GM18498 (cell line): ENCODE measurements around the gene ATIC.
A peak's percentile ranks its signal among the peaks of the same experiment; 100 is the strongest.

Experiments used
- ATAC-seq: cut with Tn5 transposase; IDR thresholded peaks from one replicate; pipeline ENCODE4 v1.9.1; 2021; ENCODE audit warnings: mild to moderate bottlenecking, moderate library complexity; ENCODE audit not compliant: unreplicated experiment

ATIC gene

DNA sequence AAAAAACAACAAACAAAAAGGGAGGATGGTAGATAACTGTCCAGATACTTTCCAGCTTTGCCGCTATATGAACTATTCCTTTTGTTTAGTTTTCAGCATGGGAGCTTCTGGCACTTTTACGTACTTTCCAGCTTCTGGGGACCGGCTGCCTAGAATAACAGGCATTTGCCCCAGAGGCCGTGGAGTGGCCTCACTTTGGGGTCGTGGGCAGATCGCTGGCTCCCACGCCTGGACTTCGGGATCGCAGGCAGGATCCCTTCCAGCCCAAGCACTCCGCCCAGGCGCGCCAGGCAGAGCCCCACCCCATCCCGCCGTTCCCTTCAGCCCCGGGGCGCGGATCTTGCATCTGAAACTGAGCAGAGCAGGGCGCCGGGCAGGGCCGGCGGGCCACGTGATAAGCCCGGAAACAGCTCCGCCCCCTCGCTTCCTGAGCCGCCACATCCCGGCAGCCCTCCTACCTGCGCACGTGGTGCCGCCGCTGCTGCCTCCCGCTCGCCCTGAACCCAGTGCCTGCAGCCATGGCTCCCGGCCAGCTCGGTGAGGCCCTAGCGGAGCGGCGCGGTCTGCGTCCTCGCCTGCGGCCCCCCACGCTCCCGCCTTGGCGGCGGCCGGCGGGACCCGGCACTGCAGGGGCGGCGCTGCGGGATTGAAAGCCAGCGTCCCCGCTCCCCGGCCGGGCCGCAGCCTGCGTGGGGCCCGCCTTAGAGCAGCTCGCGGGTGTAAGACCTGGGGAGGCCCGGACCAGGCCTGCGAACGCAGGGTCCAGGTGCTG, at the start of gene ATIC:
Gene ATIC, plus strand, starts transcription at position 435 of the 772 bp plus-strand sequence. Its CDS starts 84 bp downstream, at position 519.
- ATAC-seq: peak; percentile 99

DNA sequence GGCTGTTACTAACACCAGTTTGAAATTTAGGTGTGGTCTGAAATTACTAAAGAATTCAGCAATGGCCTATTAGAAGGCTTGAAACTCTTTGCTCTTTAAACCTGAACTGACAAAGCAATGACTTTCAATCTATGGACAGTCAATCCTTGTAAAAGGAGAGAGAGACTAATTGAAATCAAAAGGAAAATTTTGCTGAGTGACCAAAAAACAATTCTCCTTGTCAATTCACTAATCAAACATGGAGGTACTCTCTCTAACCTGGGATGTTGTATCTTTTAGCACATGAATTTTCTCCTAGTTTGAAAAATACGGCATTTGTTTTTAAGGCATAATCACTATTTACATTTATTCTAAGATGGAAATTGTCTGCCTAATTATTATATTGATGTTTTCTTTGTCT, 49.6 kb upstream of the ATIC start:
- ATAC-seq: no peak

DNA sequence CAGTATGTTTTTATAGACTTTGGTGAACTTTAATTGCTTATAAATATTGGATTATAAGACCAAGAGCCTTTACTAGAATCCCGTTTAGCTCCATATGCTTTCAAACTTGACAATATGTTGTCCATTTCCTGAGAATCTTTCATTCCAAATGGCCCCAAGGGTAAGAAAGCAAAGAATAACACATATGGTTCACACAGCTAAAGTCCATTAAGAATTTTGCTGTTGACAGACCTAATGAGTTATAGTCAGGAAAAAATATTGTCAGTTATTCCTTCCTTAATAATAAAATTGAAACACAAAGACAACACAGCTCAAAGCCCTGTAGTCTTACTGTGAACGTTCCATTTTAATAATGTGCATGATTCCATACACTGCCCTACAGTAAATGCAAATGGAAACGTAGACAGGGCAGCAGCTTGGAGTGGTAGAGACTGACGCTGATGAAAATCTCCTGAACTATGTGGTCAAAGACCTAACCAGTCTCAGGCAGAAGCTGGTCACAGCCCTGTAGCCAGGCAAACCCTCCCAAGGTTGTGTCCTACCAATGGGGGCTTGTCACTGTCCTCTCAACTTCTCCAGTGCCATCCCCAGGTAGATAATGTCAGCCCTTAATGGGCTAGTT, 49.0 kb upstream of the ATIC start:
- ATAC-seq: no peak

DNA sequence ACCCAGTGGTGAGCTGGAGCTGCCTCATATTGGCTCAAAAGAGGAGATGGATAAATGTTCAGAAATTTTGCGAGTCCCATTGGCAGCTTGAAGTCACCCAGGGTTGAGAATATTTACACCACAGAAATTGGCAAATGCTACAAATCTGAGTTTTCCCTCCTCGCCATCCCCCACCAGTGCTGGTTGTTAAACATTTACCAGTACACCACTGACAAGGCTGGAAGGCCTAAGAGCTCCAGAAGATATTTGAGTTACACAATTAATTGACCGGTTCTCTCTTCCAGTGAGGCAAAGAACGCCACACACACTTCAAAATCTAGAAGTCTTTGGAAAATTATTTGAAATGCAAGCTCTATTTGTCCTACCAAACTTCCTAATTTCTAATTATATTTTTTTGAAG, 47.5 kb upstream of the ATIC start:
- ATAC-seq: no peak

DNA sequence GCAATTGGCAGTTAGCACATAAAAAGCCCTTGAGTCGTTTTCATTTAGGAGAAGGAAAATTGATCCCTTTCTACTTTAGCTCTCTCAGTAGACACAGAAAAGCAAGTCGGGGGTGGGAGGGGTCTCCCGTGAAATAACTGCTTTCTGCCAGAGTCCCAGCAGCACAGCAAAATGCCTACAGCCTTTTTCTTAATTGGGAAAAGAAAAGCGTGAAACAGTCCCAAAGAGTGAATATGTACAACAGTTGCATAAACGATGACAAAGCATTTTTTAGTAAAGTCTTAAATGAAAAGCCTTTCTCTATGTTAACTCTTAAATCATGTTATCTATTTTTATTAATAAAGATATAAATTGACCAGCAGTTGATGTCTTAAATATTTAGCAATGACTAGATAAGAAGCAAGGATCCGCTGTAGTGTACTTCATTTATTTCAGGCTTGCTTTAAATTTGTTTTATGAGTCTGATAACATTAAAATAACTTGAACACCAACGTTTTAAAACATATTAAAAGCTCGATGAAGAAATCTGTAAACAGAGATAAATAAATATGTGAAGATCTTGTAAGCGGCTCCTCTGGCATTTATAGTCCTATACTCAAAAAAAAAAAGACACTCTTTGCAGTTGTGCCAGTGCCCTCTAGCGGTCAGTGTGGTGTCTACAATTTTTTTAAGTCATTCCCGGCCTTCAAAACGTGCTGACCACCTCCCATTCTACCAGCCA, 42.3 kb upstream of the ATIC start:
- ATAC-seq: no peak

DNA sequence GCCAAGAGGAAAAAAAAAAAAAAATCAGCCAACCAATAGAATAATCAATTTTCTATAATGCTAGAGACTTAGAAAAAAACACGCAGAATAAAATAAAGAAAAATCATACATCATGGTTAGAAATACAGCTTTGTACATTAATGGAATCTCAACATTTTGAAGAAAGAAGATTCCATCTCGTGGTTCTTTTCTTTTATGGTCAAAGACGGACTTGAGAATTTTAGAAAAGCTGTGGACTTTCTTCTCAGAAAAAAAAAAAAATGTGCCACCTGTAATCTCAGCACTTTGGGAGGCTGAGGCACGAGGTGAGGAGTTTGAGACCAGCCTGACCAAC, 41.8 kb upstream of the ATIC start:
- ATAC-seq: no peak

DNA sequence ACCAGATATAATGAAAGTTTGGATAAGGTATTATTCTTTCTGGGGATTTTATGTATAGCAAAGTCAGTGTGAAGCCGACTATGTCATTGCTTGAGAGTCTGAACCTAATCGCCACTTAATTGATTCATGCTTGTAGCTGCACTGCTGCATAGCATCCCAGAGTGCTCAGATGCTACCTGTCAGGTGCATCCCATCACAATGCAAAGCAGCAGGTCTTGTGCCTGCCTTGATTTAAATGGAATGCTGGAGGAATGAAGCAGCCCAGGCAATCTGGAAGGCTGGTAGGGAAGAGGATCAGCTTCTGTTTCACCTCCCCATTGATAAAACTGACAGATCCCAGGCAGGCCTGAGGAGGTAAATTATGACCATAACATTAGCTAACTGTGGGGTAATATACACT, 40.4 kb upstream of the ATIC start:
- no peak for ATAC-seq

DNA sequence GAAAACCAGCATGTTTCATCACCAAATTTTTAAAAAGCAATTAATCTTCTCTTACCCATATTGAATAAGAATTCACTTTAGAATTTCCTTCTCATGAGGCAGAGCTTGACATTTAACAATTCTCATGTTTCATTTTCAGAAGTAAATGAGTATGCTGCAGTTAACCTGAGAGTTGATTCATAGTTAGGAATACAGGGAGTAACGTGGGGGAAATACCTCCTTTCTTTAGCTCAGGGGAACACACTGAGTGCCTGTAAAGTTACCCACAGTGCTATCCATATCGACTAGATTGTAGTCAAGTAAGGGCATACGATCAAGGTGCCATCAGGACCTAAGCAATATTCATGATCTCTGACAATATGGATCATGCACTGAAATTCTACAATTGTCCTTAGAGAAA, 38.9 kb upstream of the ATIC start:
- ATAC-seq: no peak

DNA sequence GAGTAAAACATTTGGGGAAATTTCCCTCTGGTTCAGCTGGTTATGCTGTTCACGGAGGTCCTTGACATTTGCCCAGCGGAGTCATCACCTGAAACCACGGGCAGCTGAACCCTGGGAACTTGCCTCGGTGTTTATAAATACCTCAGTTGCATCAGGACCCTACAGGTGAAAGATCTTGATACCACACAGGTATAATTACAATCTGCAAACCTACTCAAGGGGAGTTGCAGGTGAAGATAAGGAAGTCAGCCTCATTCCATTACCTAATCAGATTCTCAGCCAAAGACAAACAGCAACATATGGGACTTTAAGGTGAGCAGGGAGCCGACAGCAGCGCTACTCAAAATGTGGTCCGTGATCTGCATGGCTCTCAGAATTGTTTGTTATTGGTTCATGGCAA, 37.0 kb upstream of the ATIC start:
- no peak for ATAC-seq

DNA sequence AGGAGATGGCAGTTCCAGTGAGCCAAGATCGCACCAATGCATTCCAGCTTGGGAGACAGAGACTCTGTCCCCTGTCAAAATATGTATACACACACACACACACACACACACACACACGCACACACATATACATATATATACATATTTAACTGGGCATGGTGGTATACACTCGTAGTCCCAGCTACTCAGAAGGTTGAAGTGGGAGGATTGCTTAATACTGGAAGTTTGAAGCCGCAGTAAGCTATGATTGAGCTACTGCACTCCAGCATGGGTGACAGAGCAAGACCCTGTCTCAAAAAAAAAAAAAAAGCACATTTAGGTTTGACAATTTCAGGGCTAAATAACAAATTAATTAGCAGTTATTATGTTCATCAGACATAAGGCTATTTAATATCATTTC, 36.0 kb upstream of the ATIC start:
- no peak for ATAC-seq

DNA sequence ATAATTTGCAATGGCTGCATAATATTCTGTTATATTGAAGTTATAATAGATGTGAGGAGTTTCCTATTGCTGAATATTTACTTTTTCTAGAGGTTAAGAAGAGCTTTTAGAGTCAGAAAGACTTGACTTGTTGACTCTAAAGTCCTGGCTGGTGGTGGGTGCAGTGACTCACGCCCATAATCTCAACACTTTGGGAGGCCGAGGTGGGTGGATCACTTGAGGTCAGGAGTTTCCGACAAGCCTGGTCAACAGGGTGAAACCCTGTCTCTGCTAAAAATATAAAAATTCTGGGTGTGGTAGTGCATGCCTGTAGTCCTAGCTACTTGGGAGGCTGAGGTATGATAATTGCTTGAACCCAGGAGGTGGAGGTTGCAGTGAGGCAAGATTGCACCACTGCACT, 33.9 kb upstream of the ATIC start:
- no peak for ATAC-seq

DNA sequence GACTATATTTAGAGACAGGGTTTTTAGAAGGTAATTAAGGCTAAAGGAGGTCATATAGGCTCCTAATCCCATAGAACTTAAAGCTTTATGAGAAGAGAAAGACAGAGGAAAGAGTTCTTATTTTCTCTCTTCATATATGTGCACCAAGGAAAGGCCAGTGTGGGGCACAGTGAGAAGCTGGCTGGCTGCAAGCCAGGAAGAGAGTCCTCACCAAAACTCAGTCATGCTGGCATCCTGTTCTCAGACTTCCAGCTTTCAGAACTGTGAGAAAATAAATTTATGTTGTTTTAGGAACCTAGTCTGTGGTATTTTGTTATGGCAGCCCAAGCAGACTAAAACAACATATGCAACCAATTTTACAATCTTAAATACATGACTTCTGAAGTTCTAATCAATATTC, 31.5 kb upstream of the ATIC start:
- ATAC-seq: peak; percentile 81

DNA sequence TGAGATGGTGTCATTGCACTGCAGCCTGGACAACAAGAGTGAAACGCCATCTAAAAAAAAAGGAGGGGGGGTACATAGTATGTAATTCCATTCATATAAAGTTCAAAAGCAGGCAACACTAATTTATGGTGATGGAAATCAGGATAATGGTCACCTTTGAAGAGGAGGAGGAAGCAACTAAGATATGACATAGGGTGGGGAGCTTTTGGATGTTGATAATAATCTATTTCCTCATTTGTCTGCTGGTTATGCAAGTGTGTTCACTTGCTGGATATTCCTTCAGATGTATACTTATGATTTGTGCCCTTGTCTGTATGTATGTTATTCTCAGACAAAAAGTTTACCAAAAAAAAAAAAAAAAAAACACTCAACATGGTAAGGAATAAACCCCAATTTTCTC, 28.6 kb upstream of the ATIC start:
- no peak for ATAC-seq

DNA sequence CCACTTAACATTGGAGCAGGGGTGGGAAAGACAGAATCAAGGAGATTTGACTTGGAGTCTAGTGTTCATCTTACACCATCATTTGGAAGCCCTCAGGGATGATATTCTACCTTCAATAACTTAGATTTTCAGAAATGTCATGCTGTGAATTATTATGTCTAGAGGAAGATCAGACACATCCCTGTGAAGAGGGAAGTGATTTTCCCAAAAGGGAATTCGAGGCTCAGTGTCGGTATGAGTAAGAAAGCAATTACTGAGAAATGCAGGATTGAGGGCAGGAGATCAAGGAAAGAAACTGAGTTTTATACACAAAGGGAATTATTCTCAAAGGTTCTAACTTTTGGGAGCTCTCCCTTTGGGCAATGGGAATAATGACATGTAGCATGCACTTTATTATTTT, 25.6 kb upstream of the ATIC start:
- no peak for ATAC-seq

DNA sequence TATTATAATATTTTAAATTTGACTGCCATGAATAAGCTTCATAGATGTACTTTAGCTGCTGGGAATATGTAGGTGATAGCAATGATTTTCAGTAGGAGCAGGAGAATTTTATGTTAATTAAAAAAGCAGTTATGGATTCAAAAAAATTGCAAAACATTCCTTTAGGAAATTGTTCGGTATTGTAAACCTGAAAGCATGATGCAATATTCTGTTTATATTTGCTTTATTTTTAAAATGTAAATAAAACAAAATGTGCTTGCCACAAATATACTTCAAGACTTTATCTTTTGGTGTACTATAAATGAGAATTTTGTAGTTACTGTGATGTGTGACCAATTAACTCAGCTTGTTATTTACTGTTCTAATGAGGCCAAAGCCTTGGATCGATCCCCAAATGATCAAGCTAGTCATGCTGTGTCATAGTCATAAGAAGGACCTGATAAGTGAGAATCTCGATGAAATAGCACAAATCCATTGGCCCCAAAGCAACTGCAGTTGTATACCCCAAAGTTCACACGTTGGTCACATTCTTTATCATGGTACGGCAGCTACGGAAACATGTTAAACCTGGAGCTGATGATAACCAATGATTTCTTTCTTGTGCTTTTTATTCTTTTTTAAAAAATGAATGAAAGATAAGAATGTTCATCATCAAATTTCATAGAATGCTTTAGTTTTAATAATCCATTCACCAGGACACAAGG, 23.6 kb upstream of the ATIC start:
- ATAC-seq: no peak

DNA sequence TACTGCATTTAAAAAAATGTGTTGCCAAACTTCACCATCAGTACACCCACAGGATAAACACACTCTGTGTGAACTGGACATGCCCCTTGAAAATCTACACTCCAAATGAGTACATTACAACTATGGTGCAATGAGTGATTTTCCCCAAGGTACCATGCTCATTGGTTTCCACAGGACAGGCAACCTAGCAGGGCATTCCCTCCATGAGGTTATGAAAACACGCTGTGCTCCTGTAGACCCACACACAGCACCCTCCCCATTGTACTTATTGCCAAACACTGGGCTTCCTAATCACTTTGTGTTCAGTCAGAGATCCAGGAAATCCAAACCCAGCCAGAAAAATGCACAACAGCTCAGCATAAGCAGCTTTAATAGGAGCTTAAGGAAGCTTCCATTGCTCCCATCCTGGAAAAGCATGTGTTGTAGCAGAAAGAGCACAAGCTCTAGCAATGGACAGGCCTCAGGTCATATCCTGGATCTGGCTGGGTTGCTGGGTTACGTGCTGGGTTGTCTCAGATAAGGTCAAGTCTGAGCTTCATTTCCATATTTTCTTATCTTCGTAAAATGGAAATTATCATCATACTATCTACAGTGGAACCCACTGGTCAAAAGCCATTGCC, 20.8 kb upstream of the ATIC start:
- ATAC-seq: no peak

DNA sequence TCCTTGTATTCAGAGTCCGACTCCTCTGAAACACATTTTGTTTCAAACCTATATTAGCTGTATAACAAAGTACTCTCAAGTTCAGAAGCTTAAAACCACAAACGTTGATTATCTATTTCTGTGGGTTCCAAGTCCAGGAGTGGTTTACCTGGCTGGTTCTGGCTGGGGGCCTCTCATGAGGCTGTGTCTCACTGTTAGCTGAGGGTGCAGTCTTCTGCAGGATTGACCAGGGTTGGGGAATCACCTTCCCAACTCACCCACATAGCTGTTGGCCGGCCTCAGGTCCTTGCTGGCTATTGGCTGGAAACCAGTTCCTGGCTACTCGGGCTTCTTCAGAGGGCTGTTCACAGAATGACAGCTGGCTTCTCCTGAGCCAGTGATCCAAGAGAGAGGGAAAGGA, 18.0 kb upstream of the ATIC start:
- ATAC-seq: no peak

DNA sequence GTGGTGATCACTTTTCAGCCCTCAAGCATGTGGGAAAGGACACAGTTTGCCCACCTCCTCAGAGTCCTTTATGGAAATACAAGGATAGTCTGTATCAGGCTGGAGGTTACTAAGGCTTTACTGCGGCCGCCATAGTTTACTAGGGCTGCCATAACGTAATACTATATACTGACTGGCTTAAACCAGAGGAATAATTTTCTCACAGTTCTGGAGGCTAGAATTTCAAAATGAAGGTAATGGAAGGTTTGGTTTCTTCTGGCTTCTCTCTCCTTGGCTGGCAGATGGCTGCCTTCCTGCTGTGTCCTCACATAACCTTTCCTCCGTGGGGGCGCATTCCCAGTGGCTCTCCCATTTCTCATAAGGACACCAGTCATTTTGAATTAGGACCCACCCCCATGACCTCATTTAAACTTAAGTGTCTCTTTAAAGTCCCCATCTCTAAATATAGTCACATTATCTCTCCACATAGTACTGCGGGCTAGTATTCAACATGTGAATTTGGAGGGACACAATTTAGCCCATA, 12.5 kb upstream of the ATIC start:
- ATAC-seq: no peak

DNA sequence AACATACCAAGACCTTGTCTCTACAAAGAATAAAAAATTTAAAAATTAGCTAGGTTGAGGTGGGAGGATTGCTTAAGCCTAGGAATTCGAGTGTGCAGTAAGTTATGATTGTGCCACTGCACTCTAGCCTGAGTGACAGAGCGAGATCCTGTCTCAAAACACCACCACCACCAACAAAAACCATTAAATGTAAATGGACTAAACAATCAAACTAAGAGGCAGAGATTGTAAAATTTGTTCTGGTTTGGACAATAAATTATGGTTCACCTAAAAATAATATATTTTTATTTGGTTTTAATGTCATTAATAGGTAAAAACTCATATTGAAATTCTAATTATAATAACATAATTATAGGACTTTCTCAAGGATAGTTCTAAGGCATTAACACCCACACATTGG, 9.9 kb upstream of the ATIC start:
- no peak for ATAC-seq

DNA sequence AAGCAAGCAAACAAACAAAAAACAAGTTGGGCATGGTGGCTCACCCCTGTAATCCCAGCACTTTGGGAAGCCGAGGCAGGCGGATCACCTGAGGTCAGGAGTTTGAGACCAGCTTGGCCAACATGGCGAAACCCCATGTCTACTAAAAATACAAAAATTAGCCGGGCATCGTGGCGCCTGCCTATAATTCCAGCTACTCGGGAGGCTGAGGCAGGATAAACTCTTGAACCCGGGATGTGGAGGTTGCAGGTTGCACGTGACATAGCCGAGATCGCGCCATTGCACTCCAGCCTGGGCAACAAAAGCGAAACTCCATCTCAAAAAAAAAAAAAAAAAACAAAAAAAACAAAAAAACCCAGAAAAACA, 617 bp upstream of the ATIC start:
- ATAC-seq: peak; percentile 30

DNA sequence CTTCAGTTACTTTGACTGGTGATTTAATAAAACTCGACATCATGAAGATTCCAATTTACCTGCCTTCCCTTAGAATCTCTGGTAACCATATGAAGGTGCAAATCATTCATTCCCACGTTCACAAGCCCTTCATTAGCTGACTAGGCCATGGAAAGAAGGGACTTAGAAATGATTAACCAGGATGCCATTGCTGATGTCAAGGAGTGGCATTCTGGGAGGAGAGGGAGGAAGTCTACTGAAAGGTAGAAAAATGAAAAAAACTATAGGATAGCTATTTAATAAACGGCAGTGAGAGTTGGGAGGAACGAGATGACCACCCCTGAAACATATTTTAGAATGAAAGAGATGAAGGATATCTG, 1.4 kb downstream of the ATIC start:
- no peak for ATAC-seq
